Right lobe of liver (tissue), 6 donors: ENCODE results near the gene ISYNA1. TPM values are rescaled to one million over a fixed set of nuclear protein-coding genes. Genes with fewer than 3 reads are reported as not detected.

ENCODE experiments used
- ATAC-seq, 4 donors: fragments of 200-7000 bp; cut with Tn5 transposase; one replicate each; pipeline ENCODE4 v1.9.1; 2020; ENCODE audit warnings: mild to moderate bottlenecking in 4 of 4, moderate library complexity in 4 of 4
- DNase-seq, 3 donors: peaks; one replicate each; pipeline ENCODE4 v3.0.0-alpha.2; 2020
- H3K27ac ChIP-seq, 3 donors: fragments of 200-600 bp; one replicate each; pipeline ENCODE4 v1.8.0; 2022
- H3K27me3 ChIP-seq, 2 donors: fragments of 200-600 bp; one replicate each; pipeline ENCODE4 v1.8.0; 2022
- H3K36me3 ChIP-seq, 4 donors: fragments of 200-600 bp; sonication (generic) in 1 of 4; one replicate each; pipeline versions ENCODE4 v1.5.1 to v1.8.0; 2017 to 2022; ENCODE audit warnings: control low read depth in 1 of 4
- H3K4me1 ChIP-seq, 4 donors: fragments of 200-600 bp; sonication (generic) in 1 of 4; one replicate each; pipeline versions ENCODE4 v1.5.1 to v1.8.0; 2017 to 2022; ENCODE audit warnings: control low read depth in 1 of 4
- H3K4me3 ChIP-seq, 3 donors: fragments of 200-600 bp; one replicate each; pipeline ENCODE4 v1.8.0; 2022
- H3K9me3 ChIP-seq, 4 donors: fragments of 200-600 bp; sonication (generic) in 1 of 4; one replicate each; pipeline versions ENCODE4 v1.5.1 to v1.8.0; 2017 to 2022; ENCODE audit warnings: control low read depth in 1 of 4
- CTCF ChIP-seq, 4 donors: fragments of 200-600 bp in 3 of 4; fragments of 450-650 bp in 1 of 4; IDR thresholded peaks; one replicate each; pipeline versions ENCODE4 v1.5.1 to v1.8.0; 2016 to 2022; ENCODE audit warnings: antibody characterized with exemption in 4 of 4, mild to moderate bottlenecking in 2 of 4
- POLR2A ChIP-seq: fragments of 450-650 bp; IDR thresholded peaks from one replicate; pipeline ENCODE4 v1.6.1; 2017; ENCODE audit warnings: antibody characterized with exemption, mild to moderate bottlenecking
- WGBS: methylation state at CpG from one replicate; pipeline ENCODE4 v1.1.6; 2018; ENCODE audit warnings: low coverage, low lambda C conversion rate; ENCODE audit not compliant: insufficient coverage; ENCODE audit errors: missing lambda C conversion rate; 5-methylcytosine and 5-hydroxymethylcytosine counted together
- intact Hi-C, 2 donors: fragments of 100-400 bp; cut with DNase I; formaldehyde crosslinking; loops; one replicate each; pipeline versions ENCODE4 v1.11.2 to v1.14.1; 2022
- total RNA-seq, 6 experiments: library from RNA; depleted of rRNA in 2 of 6; stranded (reverse); fragments of >200 nt in 2 of 6; fragmentation: NEBNext Ultra II Directional in 3 of 6; extraction: Animal tissue kit (Norgen Biotek cat#: 25700) in 3 of 6; gene quantifications; one replicate each; pipeline versions ENCODE4 v1.1.0 to v1.2.4, GENCODE V29; 2016 to 2023
- donor health status: DM: no; HTN: yes; CAD: no.
- donor health status: DM: no; HTN: no; CAD: no.
- donor health status: DM: no; HTN: no; CAD: no.
- donor health status: DM: no; HTN: yes; CAD: no.
- donor health status: DM: no; HTN: yes; CAD: no.

ISYNA1 gene
- total RNA-seq, 6 experiments from 2014 or later = 6.5 to 8.3 (median 7.8) TPM

- no peak for TF ChIP-seq CTCF (IDR thresholded peaks at IDR 0.05)
- no peak for TF ChIP-seq POLR2A
- Histone ChIP-seq H3K4me3 (no peak overlapping the region), H3K27ac (no peak overlapping the region), H3K4me1 (peaks cover 0 to 7% (median 0%) of the 10 kb centered on the region in 4 donors), H3K36me3 (no peaks in the 10 kb centered on the region), H3K9me3 (no peaks in the 10 kb centered on the region), H3K27me3 (no peaks in the 10 kb centered on the region)
- intact Hi-C loops = no loop called here
- no peak for ATAC-seq
- no peak for DNase-seq
- WGBS = 40% methylated on average over 1 of the region's 16 CpGs
These were observed 10.7 kb downstream of the ISYNA1 start for GRCh38 chr19:18427080-18427742.

GRCh38 chr19:18426416-18426767 is 11.5 kb downstream of the ISYNA1 start:
- Histone ChIP-seq H3K36me3 (no peaks in the 10 kb centered on the region), H3K27me3 (no peaks in the 10 kb centered on the region), H3K27ac (no peak overlapping the region), H3K4me3 (no peak overlapping the region), H3K9me3 (no peaks in the 10 kb centered on the region), H3K4me1 (peaks cover 0 to 7% (median 0%) of the 10 kb centered on the region in 4 donors)
- intact Hi-C loops = no loop called here
- WGBS = no CpG with 5 or more reads among the region's 8 CpGs
- TF ChIP-seq CTCF (IDR thresholded peaks at IDR 0.05) (no peak), POLR2A (no peak)
- DNase-seq (no peak), ATAC-seq (no peak)

- no peak for ATAC-seq
- no peaks in the 10 kb centered on the region for H3K36me3 ChIP-seq
These were observed 12.2 kb downstream of the ISYNA1 start for GRCh38 chr19:18425515-18426415.

GRCh38 chr19:18424890-18425514 is 12.9 kb downstream of the ISYNA1 start:
- Histone ChIP-seq H3K27me3 (no peaks in the 10 kb centered on the region), H3K4me3 (no peak overlapping the region), H3K4me1 (peaks cover 0 to 13% (median 0%) of the 10 kb centered on the region in 4 donors), H3K27ac (no peak overlapping the region), H3K9me3 (no peaks in the 10 kb centered on the region), H3K36me3 (no peaks in the 10 kb centered on the region)
- 89% methylated on average over 3 of the region's 17 CpGs for WGBS
- no peak for ATAC-seq
- intact Hi-C loops = no loop called here
- TF ChIP-seq CTCF (IDR thresholded peaks at IDR 0.05) (no peak), POLR2A (no peak)
- DNase-seq = no peak

More at GRCh38 chr19:18425515-18426415, 12.2 kb downstream of the ISYNA1 start:
- TF ChIP-seq CTCF (IDR thresholded peaks at IDR 0.05) = no peak
- no peak for TF ChIP-seq POLR2A
- Histone ChIP-seq H3K4me1 (peaks cover 0 to 7% (median 0%) of the 10 kb centered on the region in 4 donors), H3K27me3 (no peaks in the 10 kb centered on the region), H3K9me3 (no peaks in the 10 kb centered on the region), H3K27ac (no peak overlapping the region), H3K4me3 (no peak overlapping the region)
- WGBS = 63% methylated on average over 6 of the region's 18 CpGs
- intact Hi-C loops = no loop called here
- no peak for DNase-seq
